ENCODE measurements around the gene MED12.

DNA sequence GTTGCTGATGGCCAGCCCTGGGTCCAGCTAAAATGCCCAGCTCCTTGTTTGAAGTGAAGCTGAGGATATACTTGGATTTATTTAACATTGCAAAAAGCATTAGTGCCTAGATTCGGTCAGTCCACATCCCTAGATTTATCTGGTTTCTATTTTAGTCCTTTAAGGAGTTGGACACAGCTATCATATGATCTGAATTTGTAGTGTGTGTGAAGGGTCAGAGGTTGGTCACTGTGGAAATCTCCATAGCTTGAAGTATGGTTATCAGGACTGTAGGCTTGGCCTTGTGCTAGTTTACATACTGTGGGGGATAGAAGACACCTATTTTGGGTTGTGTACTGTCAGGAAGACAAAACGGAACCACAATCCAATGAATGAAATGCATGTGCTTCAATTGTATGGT lies 55.0 kb downstream of the MED12 start:
- TF ChIP-seq, protein P1, sequence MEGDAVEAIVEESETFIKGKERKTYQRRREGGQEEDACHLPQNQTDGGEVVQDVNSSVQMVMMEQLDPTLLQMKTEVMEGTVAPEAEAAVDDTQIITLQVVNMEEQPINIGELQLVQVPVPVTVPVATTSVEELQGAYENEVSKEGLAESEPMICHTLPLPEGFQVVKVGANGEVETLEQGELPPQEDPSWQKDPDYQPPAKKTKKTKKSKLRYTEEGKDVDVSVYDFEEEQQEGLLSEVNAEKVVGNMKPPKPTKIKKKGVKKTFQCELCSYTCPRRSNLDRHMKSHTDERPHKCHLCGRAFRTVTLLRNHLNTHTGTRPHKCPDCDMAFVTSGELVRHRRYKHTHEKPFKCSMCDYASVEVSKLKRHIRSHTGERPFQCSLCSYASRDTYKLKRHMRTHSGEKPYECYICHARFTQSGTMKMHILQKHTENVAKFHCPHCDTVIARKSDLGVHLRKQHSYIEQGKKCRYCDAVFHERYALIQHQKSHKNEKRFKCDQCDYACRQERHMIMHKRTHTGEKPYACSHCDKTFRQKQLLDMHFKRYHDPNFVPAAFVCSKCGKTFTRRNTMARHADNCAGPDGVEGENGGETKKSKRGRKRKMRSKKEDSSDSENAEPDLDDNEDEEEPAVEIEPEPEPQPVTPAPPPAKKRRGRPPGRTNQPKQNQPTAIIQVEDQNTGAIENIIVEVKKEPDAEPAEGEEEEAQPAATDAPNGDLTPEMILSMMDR (conservative IDR thresholded peaks at IDR 0.05; ENCODE audit: low read depth, low read length) = no peak
- no peak for TF ChIP-seq EZH2 (IDR thresholded peaks at IDR 0.05; ENCODE audit: borderline replicate concordance, low read depth, low read length, poor library complexity, severe bottlenecking)

Measured in A673 (cell line).